Amygdala (tissue), 56 donors: ENCODE results near the gene WDR1.

ENCODE experiments used
- DNase-seq, 56 donors: peaks; one replicate each; lab custom pipeline; 2025; lab: John Stamatoyannopoulos, UW

Gene WDR1

DNA sequence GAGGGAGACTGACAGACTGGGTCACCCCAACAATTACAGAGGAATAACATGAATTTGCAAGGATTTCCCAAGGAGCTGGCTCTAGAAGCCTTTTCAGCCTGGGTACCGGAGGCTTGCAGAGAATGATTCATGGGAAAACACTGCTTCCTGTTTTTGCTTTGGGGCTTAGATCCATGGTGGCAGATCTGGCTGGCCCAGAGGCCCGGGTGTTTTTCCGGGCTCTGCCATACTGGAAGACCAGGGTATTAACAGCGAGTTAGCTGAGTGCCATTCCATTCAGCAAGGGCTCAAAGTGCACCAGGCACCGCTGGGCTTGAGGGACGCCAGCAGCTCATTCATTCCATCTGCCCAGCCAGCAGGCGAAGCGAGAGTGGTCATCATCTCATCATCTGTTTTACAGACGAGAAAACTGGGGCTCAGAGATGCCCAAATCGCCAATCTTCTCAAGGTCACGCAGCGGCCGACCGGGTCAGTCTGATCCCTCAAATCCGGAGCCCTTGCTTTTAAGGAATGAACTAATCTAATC is 1.3 kb downstream of the WDR1 start:
- peak in 1 of 56 donors; percentile 39 for DNase-seq

DNA sequence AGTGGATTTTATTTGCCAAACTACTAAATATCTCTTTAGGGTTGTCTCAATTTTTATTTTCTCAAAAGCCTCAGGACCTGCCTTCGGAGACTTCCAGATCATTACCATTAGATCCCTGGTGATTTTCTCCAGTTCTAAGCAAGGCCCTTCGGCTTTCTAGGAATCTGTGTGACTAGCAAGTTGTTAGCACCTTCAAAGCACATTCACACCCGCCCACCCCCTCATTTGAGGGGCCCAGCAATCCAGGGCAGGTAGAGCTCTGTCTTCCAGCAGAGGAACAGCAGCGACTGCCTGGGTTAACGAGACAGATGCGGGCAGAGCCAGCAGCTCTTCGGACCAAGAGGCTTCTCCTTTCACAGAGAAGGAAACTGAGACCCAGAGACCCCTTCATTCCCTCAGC is 2.0 kb downstream of the WDR1 start:
- no peak for DNase-seq

DNA sequence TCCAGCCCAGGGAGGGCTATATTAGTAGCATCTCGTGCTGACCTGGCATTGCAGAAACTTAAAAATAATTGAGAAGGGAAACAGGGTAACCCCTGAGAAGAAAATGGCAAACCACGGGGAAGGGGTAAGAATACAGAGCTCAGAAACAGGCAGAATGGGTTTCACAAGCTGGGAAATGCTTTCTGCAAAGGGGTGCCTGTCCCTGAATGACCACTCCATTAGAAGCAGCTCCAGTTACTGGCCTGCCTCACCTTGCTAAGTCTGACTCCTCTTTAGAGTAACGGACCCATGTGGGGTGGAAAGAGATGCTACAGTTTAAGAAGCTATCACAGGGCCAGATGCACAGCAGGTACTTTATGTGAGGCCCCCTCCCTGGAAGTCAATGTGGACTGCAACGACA is 2.5 kb downstream of the WDR1 start:
- DNase-seq: no peak

DNA sequence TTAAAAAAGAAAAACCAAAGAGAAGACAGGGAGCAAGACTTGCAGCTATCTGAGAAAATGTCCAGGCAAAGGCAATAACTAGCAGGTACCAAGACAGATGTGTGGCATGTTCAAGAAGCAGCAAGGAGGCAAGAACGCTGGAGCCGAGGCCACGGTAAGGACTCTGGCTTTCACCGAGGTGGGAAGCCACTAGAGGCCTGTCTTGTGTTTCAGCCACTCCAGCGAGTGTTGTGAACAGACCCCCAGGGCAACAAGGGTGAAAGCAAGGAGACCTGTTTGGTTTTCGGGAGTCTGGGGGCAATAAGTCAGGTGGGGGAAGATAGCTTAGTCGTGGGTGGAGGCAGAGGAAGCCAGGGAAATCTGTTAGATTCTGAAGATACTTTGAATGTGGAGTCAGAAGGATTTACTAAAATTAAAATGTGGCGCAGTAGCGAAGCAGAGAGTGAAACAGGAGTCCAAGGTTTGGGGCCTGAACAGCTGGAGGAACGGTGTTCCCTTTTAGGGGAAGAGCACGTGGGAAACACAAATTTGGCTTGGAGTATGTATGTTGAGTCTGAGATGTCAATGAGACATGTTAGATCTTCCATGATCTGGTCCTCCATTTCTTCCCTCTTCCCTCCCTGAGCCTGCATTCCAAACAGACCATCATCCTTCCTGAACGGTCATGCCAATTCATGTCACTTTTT is 3.1 kb downstream of the WDR1 start:
- DNase-seq: no peak

DNA sequence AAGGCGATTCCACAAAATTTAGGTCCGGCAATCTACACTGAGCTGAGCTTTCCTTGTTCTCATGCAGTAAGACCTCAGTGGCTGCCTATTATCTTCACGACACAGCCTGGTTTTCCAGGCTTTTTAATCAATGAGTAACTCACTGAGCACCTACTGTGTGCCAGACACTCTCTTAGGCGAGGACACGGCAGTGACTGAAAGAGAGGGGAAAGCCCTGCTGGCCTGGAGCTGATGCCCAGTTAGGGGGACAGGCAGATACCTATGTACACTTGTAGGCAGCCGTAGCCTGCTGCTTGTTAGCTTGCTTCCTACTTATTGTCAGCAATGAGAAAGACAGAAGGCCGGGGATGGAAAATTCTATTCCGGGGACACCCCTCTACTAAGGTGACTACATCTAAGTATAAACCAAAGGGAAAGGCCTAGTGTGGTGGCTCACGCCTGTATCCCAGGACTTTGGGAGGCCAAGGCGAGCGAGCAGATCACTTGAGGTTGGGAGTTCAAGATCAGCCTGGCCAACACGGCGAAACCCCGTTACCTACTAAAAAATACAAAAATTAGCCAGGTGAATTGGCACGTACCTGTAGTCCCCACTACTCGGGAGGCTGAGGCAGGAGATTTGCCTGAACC is 3.8 kb downstream of the WDR1 start:
- DNase-seq: no peak

DNA sequence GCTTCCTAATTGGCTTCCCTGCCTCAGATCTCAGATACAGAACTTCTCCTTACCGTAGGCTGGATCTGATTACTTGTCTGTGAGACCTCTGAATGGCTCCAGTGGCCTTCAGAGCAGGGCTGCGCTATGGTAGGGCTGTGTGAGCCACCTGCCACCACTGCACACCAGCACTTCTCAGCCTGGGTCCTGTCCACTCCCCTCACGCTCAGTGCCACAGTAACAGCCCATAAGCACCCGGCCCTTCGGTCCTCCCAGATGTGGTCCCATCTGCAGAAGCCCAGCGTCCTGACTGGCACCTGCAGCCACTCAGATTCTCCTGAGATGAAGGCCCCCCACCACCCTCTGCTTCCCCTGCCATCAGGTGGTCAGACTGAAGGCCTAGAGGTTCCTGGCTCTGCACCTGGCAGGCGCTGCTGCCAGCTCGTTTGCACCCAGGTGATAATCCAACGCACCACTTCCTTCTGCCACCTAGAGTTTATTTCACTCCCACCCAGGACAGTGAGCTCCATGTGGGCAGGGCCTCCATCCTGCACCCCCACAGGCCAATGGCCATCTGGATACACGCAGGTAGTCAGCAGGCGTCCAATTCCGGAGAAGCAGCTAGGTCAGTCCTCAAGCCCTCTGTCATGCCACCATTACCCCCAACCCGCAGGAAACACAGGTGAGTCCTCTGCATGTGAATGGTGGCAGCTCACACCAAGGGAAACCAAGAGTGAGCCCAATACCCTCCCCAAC is 5.4 kb downstream of the WDR1 start:
- DNase-seq: no peak

DNA sequence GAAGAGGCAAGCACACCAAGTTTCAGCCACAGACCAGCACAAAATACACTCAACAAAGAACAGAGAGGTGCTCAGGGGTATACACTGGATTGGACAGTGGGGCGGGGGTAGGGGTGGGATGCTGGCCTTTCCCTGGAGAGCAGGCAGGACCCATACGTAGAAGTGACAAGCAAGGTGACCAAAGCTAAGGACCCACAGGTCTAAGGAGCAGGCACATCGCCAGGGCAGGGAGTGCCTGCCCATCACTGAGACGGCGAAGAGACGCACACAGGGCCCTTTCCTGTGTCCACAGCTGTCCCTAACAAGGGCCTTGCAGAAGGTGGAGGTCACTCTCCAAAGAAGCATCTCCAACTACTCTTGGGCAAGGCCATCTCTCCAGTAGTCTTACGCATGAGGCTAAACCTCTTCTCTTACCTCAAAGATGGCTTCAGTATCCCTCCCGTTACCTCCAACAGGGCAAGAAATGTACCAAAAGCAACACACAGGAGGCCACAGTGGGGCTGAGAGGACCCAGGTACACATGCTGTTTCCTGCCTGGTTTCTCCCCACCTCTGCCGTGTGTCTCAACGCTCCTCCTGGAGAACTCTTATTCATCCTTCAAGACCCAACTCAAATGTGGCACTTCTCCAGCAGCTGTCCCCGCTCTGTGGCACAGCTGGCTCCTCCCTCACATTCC is 6.5 kb downstream of the WDR1 start:
- no peak for DNase-seq

DNA sequence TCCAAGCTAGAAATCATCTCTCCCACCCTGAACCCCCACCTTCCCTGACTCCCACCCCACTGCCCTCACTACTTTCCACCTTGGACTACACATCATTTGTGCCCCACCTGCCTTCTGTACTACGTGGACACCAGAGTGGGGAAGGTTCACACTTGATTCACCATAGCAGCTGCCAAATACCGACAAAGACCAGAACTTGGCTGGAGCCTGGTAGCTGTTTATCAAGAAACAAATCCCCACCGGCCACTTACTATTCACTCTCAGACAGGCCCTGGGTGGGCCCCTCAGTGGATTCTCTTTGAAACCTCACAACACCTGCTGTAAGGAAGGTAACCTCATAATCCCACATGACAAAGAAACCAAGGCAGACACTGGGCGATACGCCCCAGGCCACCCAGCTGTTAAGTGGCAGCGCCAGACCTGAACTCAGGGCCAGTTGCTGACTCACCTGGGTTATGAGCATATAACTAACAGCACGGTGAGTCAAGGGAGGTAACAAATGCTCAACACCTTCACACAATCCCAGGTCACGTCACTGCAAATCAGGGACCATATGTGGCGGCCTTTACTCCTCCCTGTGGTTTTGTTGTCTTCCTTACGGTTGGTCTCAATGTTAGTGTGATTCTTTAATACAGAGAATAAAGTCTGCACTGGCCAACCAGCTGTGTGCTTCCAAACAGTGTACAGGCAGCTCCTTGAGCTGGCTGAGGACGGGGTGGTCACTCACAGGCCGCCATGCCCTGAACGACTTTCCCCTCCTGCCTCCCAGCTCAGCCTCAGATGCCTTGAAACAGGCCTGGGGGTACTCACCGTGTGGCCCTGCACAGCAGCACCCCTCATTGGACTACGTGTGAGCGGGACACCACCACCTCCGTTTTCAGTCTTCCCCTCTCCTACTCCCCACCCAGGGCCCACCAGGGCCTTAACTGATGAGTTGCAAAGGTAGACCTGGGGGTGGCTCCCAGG is 7.5 kb downstream of the WDR1 start:
- no peak for DNase-seq

DNA sequence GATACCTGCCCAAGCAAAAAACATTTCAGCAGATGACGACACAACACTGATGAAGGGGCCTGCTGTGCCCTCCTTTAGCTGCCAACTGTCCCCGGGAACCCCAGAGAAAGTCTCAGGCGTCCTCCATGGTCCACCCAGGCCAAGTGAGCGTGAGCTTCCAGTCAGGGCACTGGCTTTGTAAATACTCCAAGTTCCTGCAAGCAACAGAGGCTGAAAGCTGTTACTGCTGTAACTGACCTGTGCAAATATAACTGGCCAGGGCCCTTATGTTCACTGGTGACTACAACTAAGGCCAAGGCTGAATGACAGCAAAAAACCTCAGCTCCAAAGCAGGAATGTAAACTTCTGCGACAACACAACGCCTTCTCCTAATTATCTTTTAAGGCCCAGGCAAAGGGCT is 8.2 kb downstream of the WDR1 start:
- DNase-seq: no peak

DNA sequence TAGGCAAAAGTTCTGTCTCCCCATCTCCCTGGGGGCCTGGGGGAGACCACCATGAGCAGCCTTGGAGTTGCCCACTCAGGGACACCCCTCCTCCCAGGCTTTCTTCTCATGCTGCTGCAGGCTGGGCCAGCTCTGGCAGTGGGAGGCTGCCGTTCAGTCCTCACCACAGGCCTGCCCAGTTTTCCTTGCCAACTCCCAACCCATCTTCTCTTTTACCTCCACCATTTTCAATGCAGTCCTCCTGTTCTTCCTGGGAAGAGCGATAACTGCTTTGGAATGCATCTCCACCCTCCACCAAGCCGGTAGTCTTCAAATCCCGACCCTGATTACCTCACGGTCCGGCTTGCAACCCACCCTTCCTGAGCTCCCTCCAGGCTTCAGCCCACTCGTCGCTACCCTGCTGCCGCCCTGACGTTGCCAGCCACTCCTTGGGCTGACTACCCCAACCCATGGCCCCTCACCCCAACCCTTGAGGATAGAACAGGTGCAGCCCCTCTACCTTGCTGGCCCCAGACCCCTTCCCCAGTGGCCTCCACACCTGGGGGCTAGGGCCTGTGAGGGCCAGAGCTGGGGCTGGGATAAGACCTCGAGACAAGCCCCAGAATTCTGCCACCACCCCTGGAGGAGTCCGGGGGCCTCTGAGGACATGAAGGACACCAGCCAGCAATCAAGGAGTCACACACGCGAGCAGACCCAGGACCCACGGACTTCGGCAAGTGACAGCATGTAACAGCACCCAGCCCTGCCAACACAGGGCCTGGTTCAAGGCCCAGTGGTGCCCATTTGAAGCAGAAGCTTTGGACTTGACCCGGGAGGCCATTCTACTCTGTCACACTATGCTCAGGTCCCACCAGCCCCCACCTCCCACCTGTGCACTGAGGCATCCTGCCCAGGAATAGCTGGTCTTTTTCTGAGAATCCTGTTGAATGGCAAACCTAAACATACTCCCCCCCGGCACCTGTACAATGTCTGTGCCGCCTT is 9.2 kb downstream of the WDR1 start:
- DNase-seq: peak in 1 of 56 donors; percentile 3

DNA sequence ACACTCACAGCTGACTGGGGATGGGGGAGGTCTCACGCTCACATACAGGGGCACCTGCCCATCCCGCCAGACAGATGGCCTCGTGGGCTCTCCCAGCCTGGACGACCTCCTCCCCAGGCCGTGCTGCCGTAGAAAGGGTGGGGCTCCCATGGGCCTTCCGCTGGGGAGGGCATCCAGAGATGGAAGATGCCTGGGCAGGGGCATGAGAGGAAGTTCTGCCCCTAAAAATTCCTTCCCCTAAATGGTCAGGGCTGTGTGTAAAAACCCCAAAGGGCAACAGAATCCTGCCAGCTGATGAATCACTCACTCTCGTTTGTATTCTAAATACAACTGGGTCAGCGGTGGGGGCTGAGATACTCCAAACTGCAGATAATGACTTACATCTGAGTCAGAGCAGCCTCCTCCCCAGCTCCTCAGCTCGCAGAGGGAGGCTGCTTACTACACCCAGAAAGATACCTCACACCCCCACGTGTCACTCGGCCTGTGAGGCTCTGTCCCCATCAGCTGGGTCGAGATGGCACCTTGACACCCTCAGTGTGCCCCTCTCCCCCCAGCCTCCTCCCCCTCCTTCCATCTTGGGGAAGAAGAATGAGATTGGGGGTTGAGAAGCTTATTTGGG is 10.1 kb downstream of the WDR1 start:
- peak in 34 of 56 donors; percentile 13 to 85 (median 52) for DNase-seq

DNA sequence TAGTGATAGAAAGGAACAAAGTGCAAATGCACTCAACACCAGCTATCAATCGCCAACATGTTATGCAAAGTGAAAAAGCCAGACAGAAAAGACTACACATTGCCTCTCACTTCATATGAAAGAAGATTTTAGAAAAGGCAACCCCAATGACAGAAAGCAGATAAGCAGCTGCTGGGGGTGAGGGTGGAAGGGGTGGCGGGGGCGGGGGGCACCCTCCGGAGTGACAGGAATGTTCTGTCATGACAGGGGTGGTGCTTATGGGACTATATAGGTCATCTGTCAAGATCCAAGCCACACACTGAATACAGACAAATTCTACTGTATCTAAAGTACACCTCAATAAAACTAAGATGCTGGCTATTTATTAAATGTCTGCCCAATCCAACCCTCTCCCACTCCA is 10.7 kb downstream of the WDR1 start:
- DNase-seq: no peak

DNA sequence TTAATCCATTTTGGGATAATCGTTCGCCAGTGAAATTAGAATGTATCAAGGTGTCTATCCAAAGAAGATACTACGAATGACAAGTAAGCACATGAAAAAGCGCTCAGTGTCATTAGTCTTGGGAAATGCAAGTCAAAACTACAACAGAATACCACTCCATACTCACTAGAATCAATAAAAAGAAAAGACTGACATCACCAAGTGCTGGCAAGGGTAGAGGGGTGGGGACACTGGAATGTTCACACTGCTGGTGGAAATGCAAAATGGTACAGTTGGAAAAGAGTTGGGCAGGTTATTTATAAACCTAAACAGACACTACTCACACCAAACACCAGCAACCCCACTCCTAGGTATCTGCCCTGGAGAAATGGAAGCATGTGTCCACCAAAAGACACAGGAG is 11.2 kb downstream of the WDR1 start:
- no peak for DNase-seq

DNA sequence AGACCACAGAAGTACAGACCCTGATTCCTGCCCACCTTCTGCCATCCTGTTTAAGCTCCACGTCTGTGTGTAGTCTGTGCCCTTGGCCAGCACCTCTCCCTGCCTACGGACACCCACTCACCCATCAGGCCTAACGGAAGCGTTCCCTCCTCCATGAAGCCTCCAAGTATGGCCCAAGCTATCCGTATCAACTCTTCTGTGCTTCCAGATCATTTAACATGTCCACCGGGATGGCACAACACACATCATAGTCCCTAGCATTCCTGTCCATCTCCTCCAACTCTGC is 11.7 kb downstream of the WDR1 start:
- no peak for DNase-seq

DNA sequence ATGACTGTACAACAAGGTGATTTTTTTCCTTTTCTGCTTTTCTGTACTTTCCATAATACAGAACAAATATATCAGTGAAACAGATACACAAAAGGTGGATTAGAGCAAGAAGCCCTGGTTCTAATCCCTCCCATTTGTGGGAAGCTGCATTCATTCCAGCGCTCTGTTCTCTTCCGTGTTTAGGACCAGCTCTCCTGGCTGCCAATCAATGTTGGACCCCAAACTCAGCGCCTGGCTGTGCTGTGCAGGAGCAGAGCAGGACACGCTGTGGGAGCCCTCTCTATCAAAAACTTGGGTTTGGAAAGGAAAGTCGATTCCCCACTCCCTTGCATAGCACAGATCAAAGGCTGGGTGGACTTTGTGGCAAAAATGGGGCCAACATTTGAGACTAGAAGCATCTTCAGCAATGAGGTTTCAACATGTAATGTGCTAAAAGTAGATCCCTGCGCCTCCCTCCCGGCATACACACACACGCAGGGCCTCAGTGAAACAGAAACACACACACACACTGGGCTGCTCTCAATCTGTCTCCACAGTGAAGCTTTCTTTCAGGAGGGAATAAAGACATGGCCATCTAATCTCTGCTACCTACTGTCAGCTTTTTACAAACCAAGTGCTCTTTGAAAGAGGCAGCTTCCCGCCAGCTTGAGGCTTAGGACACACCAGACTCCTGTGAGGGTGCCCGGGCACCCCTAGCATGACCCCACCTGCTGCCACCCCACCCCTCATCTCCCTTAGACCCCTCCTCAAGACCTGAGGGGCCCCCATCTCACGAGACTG is 12.2 kb downstream of the WDR1 start:
- DNase-seq: peak in 11 of 56 donors; percentile 17 to 60 (median 34)

DNA sequence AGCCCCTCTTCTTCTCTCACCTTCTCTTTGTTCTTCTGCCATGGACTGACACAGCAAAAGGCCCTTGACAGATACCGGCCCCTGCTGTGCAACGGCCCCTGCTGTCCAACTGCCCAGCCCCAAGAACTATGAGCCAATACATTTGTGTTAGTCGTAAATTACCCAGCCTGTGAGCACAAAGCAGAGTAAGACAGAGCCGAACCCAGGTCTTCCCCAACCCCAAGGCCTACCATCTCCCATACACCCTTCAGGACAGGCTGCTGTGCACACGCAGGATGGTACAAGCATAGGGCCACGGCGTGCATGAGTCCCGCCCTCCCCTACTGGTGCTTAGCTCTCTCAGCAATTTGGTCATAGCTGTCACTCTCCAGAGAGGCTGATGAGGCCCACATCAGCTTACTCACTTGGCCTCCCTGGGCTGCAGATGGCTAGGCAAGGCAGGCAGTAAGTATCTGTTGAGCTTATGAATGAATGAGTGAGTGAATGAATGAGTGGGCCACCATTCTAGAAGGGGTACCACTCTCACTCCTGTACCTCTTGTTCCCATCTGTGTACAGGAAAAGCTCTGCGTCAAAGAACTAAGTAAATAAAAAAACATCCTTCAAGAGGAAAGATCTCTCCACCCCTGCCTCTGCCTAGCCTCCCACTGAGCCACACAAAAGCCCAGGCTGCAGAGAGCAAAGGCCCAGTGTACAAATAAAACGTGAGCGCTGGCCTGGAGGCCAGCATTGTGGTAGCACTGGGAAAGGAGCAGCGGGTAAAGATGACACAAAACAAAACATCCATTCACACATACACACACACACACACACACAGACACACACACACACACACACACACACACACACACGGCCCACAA is 13.9 kb downstream of the WDR1 start:
- DNase-seq: no peak
